Gastrocnemius medialis (tissue), 4 donors: ENCODE data around the gene CTPS2.

Experiments used
- CTCF ChIP-seq, 5 experiments: fragments of 450-650 bp in 3 of 5; fragments of 200-600 bp in 2 of 5; sonication (generic) in 2 of 5; IDR thresholded peaks in 4 of 5; conservative IDR thresholded peaks in 1 of 5; 1 replicate in 4 of 5; 2 replicates in 1 of 5; pipeline ENCODE4 v1.5.1; 2016 to 2019; ENCODE audit warnings: antibody characterized with exemption in 5 of 5, mild to moderate bottlenecking in 3 of 5, moderate library complexity in 3 of 5
- POLR2A ChIP-seq, 2 donors: fragments of 450-650 bp; IDR thresholded peaks; one replicate each; pipeline ENCODE4 v1.6.1; 2017; ENCODE audit warnings: antibody characterized with exemption in 2 of 2, mild to moderate bottlenecking in 2 of 2, moderate library complexity in 2 of 2

- no peak for TF ChIP-seq CTCF (IDR thresholded peaks at IDR 0.05 in 4 of 5, conservative IDR thresholded peaks at IDR 0.05 in 1 of 5)
- TF ChIP-seq POLR2A (IDR thresholded peaks at IDR 0.05), result no peak
Measured at GRCh38 chrX:16552546-16552945, 159.9 kb downstream of the CTPS2 start.
